GF-D8 (cell line): ENCODE measurements around the gene CRMP1.

ENCODE experiments used
- DNase-seq: peaks from one replicate; lab custom pipeline; 2025; lab: John Stamatoyannopoulos, UW

CRMP1 gene

DNA sequence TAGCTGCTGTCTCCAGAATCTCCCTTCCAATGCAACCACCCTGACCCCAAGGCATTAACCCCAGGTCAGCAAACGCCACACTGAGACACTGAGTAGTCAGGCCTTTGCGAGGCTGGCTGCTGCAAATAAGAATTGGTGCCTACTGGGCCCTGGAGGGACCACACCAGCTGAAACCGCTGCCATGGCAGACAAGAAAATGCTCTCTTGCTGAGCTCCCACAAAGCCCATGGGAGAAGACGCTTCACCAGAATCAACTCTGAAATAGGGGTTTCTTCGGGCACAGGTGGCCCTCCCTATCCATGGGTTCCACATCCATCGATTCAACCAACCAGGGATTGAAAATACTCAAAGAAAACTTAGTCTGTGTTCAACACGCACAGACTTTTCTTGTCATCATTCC is 26.7 kb upstream of the CRMP1 start:
- DNase-seq = no peak

DNA sequence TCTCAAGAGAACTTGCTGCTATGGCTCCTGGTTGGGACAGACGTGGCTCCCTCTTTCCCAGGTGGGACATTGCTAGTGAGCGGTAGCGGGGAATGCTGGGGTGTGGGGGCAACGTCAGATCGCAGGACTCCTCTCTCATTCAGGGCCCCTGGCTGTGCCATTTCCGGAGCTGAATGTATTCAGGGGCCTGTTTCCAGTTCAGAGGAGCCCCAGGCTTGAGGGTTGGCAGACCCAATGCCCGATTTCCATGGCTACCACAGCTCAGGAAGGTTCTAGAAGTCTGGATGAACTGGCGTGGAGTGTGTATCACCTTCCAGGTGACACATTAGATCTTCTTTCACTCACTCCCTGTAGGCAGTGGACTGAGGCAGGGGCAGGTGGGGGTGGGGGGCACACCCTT is 26.2 kb upstream of the CRMP1 start:
- DNase-seq = no peak

DNA sequence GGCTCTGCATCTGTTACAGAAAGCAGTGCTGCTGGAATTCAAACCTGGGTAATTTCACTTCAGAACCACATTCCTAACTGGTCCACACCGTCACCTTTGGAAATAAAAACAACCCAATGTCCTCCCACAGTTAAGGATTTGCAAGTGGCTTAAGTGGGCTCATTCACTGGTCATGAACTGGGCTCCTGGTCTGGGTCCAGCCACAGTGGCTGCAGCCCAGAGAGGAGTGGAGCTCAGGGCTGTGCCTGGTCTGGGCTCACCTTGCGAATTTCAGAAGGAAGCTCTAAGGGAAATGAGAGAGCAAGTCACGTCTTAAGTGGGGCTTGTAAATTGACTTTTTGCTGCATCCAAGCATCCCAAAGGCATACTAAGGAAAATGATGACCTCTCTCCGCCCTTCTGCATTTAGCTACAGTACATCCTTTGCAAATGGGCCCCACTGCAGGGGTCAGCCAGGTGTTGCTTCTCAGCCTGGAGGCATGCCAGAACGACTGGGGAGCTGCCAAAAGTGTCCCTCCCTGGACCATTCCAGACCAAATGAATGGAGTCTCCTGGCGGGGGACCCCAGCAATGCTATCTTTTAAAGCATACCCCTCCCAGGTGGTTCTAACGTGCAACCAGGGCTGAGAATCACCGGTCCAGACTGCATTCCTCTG is 25.6 kb upstream of the CRMP1 start:
- no peak for DNase-seq

DNA sequence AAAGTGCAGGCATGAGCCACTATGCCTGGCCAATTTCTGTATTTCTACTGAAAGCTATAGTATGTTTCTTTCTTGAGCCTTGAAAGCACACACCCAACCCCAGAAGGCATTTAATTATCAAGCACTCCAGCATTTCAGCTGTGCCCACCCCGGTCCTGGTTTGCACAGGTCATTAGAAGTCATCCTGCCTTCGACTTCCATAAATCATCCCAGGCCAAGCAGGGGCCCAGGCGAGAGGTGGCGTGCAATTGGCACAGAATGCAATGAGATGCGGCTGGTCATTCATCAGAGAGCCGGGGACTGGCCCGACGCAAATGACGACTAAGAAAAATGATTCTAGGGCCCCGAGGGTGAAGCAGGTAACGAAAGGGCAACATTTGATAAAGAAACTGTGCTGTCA is 24.8 kb upstream of the CRMP1 start:
- DNase-seq = no peak

DNA sequence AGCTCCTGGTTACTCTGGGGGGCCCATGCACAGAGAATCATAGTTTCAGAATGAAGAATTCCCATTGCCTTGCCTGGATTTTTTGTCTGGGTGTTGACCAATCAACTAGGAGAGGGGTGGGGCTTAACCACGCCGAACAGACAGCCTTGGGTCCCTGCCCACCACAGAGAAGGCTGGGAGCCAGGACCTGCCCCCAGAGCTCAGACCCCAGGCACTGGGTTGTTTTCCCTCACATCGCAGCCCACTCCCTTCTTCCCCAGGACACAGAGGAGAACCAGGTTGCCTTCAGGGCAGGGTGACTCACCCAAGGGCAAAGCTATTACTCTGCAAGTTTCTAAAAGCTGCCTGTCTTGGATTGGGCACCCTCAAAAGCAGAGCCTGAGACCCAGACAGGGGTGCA is 23.3 kb upstream of the CRMP1 start:
- DNase-seq = no peak

DNA sequence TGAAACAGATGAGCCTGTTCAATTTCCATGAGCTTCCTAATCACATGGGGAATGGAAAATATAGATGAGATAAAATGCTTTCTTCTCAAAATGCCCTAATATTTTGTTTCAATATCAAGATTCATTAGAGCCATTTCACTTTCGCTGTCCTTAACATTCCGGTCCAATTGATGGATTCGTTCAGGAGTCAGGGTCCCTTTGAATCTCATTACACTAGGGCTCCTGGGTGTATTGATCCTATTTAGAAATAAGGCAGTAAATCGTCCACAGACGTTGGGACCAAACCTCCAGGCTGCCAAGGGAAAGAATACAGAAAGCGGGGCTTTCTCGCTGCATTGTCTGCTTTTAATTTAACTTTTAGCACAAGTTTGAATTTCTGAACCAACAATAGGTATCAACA is 20.6 kb upstream of the CRMP1 start:
- no peak for DNase-seq

DNA sequence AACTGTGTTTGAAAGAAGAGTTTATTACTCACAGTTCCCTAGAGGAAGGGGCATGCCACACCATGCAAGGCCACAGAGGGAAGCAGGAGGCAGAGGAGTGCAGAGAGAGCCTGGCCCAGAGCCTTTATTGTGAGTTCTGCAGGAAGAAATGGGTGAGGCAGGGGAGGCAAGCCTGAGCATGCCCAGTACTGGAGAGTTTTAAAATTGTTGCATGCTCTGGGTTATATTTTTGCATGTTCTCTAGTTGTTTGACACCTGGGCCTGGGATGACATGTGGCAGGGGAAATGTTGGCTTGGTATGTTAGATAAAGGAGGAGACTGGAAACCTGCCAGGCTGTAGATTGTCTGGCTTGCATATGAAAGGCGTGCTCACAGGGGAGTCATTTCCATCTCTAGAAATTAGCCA is 19.7 kb upstream of the CRMP1 start:
- no peak for DNase-seq

DNA sequence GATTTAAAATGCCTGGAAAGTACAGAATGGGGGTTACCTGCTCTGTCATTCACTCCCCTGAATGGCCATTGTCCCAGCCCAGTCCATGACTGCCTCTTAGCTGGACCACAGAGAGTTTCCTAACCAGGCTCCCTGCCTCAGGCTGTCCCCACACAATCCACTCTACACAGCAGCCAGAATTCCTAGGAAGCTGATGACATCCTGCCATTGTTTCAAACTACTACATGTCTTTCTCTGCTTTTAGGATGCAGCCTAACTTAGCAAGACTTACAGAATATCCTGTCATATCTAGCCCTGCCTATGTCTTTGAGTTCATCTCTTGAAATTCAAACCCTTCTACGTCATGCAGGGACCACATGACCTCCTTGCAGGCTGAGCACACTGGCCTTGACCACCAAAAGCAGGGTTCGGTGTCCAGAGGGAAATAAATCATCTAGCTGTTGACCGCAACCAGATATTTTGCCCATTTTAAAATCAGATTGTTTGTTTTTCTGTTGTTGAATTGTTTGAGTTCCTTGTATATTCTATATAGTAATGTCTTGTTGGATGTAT is 16.1 kb upstream of the CRMP1 start:
- DNase-seq = no peak

DNA sequence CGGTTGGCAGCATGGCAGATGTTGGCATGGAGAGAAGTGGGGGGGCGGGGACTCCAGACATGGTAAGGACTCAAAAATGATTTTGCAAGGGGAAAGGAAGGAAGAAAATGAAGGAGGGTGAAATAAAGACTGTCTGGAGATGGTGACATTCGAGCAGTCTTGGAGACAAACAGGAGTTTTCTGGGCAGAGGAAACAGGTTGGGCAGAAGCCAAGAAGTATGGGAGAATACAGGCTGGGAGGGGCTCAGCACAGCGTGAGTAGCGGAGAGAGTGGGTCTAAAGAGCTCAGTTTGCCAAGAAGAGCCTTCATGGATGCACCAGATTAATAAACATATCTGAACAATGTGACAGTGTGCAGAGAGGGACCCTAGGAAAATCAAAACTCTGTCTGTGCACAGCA is 13.3 kb upstream of the CRMP1 start:
- no peak for DNase-seq

DNA sequence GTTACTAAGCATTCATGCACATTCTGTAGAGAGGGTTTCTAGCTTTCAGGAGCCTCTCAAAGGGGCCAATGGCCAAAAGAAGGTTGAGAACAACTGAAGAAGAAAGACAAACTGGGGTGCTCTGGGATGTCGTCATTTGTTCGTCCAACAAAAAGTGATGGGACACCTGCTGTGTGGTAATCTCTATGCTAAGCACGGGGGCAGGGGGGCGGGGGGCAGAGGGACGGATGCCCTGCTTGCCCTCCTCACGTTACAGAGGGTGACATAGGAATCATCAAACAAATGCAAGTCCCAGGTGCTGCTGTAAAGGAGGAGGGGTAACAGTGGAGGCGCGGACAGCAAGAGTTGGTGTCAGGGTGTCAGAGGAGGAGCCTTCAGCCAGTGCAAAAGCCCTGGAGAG is 12.8 kb upstream of the CRMP1 start:
- no peak for DNase-seq

DNA sequence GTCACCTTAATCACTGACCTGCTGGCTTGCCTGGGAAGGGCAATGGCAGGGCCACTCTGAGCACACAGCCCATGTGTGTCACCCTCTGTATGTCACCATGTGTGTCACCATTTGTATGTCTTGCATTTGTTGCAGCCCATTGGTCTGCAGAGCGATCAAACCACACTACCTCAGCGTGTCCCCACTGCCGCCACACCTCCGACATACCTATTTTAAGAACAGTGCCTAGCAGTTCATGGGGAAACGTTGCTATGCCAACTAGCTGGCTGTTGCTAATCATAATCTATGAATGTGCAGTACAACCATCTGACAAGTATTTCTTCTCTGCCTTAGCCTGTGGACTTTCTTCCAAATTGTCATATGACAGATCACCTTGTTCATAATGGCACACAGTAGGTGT is 8.0 kb upstream of the CRMP1 start:
- no peak for DNase-seq

DNA sequence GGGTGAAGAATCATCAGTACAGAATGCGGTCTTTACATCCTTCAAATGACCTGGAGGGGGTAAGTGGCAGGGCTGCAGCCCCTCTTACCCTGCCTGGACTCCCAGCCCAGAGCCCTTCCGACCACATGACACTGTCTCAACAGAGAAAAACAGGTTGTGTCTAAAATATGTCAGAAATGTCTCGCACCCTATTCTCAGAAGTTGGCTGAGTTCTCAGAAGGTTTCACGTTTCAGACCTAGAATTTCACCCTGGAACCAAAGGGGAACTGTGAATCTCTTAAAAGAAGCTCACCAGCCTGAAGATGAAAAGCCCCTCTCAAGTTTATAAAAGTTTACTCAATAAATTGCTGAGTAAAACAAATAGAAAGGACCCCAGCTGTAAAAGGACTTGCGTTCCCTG is 7.0 kb upstream of the CRMP1 start:
- DNase-seq = no peak

DNA sequence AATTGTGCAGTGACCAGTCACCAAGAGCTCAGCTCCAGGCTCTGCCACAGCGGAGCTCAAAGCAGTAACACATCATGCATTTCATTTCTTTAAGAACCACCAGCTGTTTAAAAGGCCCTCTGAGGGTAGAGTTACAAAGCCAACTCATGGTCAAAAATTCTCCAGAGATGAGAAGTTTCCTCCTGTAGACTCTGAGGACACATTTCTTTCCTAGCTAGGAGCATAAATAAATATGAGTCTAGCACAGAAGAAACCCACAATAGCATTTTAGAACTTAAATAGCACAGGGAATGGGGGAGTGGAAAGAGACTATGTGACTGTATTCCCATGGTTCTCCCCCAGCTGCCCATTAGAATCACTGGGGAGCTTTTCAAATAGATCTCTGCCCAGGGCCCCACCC is 6.5 kb upstream of the CRMP1 start:
- DNase-seq = no peak

DNA sequence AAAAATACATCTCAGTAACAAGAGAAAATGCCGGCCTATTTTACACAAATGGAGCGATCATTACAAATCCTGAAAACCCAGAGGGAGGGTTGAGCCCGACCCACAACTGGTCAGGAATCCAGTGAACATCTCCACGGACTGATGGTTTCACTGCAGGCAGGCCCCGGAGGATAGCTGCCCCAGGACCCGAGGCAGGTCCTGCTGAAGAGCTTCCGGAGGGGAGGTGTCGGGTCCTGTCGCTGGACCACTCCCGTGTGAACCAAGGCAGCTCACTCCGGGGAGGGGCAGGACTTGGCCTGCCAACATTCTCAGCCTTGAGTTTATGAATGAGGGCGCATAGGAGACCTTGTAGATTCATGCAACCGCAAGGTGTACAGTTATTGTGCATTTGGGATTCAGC is 4.8 kb upstream of the CRMP1 start:
- DNase-seq = no peak

DNA sequence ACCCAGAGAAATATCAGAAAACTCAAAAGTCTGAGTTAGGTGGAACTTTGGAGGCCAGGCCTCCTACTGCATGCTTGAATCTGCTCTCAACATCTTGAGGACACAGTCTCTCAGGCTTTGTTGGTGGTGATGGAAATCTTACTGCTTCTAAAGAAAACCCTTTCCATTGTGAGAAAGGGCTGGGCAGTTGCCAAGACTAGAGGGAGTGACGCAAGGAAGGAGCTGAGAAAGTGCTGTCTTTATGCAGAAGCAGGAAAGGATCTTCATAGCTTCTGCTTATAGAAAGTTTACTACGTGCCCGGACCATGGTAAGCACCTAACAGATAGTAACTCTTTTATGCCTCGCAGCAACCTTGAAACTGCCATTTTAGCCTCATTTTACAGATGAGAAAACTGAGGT is 2.4 kb upstream of the CRMP1 start:
- DNase-seq = peak; percentile 6

DNA sequence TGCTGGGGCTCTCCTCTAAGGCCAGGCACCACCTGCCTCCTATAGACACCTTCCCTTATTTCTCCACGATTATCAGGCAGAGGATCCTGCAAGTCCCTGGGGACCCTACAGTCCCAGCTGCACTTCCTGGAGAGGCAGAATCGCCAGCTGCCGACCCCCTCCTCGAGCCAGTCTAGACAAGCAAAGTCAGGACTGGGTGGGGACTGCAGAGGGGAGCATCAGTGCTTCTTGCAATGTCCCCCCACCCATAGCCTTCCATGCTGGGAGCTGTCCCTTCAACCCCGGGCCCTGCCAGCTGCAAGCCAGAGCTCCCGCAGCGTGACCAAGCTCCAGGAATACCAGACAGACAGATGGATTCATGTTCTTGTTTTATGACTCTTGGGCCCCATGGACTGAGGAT is 1.4 kb upstream of the CRMP1 start:
- no peak for DNase-seq

DNA sequence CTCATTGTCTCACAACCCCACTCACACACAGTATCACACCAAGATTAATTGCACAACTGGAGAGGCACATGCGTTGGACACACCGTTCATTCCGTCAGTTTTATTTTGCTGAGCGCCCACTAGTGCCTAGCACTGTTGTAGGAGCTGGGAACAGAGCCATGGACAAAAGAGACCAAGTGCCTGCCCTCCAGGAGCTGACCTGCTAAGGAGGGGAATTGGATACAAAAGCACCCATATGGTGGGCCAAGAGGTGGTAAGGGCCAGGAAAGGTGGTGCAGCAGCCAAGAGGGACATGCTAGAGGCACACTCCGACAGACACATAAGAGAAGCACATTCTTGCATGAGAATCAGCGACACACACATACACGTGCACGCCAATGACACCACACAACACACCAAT is 705 bp upstream of the CRMP1 start:
- DNase-seq = no peak

DNA sequence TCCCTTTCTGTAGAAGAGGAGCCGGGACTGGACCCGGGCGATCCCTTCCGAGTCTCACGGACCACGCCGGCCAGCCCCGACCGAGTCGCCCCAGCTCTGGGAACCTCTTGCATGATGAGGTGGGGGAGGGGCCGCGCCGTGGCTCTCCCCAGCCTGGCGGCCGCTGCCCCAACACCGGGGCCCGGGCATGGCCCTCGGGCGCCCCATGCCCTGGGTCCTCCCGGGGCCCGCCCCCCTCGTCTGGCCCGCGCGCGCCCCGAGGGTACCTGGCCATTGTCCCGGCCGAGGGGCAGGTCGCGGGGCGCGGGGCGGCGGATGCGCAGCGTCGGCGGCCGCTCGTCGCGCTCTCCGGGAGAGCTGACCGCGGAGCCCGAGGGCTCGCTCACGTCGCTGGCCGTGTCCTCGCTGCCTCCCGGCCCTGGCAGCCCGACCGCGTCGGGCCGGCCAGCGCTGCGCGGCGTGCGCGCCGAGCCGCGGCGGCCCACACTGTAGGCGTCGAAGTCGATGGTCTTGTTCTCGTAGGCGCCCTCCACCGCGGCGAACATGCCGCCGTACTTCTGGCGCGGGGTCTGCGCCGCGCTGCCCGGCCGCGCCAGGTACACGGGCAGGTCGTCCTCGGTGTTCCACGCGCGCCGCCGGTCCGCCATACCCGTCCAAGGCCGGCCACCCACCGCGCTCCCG is 423 bp downstream of the CRMP1 start:
- no peak for DNase-seq

DNA sequence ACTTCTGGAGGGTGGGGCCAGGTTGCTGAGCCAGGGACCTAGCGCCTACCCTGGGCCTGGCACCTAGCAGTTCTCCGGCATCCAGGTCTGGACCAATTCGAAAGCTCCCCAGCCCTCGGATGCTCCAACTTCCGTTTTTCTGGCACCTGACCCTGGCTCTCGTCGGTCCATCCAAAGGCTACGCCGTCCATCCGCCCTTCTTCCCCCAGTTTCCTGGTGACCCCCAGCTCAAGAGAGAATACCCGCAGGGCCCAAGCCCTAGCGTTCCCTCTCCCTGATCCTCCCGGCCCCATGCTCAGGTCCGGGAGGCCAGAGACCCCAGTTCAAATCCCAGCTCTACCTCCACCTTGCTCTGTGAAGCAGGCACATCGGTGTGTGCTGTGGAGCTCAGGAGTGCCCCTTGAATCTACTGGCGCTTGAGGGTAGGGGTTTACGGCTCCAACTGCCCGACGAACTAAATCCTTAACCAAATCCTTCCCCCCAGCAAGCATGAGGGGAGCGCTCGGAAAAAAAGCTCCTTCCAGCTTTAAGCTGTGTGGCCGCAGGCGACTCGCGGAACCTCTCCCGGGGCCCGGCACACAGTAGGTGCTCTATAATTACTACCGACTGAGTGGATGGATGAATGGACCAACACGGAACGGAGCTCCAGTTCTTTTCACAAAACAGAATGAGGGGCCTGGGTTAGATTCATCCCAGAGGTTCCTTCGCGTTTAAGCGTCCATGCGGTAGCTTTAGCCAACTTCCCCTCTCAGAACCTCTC is 1.1 kb downstream of the CRMP1 start:
- no peak for DNase-seq

DNA sequence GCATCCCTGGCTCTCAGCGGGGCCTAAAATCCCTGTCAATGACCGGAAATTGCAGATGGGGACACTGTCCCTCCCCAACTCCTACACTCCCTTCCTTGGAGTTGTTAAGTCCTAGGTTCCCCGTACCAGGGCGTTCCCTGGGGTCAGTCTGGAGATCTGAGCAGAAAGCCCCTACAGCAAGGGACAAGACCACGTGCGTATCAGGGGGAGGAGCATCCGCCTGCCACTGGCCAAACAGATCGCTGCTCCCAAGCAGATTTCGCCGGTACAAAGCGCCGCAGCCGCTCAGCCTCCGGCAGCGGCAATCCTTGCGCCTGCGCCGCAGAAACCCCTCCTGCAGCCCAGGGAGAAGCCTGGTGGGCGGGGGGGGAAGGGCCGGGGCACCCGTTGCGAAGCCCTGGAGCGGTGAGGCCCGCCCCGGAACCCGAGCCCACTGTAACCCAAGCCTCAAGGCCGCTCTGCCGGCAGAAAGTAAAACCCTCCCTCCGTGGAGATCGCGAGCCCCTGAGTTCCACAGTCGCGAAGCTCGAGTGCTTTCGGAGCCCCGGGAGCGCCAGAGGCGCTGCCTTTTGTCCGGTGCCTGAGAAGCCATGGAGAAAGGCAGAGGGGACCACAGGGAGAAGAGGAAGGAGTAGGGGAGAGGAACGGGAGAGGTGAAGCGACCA is 2.7 kb downstream of the CRMP1 start:
- DNase-seq = no peak

DNA sequence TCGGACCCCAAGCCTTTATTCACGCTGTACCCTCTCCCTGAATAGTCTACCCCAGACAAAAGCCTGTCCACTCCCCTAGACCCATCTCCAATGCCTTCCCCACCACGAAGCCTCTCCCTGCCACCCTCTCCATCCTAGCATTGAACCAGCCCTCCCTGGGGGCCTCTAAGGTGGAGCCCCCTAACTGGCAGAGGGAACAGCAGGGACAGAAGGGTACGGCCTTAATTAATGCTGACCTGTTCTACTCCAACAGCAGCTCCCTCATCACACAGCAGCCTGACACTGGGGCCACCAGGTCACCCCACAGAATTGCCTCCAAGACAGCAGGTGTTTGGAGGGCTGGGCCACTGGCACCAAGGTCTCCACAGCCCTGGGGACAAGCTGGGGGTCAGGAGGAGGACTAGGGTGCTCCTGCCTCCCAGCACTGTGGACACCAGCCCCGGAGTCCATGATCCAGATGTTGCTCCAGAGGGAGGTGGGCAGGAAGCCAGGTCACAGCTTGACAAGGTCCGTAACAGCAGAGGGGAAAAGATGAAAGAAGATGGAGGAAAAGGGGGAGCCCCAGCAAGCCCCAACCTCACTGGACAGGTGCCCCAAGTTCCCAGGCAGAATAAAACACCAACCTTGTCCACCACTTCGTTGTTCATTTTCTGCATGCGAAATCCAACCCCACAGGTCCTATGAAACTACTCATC is 3.7 kb downstream of the CRMP1 start:
- no peak for DNase-seq
